Measurements from ENCODE around the gene D2HGDH. TPM values are rescaled to one million over a fixed set of nuclear protein-coding genes. Genes with fewer than 3 reads are reported as not detected.

The D2HGDH gene
- total and polyA plus RNA-seq, 2 of the 13 experiments (the other 11 are each of a cell fraction or from before 2014, with no cell fraction given): 19.2 to 20.3 TPM

GRCh38 chr2:241686650-241687425 is 47.6 kb upstream of the D2HGDH start, which contains the start of gene DTYMK (continued):
- no peak for TF ChIP-seq SIX1 (CRISPR knock-in tag; IDR thresholded peaks at IDR 0.05; ENCODE audit: borderline replicate concordance)
- TF ChIP-seq GABPA (IDR thresholded peaks at IDR 0.05; ENCODE audit: low read depth, low read length): peak; percentile 75
- peak; percentile 79 for TF ChIP-seq GABPA (CRISPR knock-in tag; IDR thresholded peaks at IDR 0.05; ENCODE audit: low read depth)
- peak; percentile 77 for TF ChIP-seq ZNF619 (CRISPR knock-in tag; IDR thresholded peaks at IDR 0.05)
- 0 out of 2 replicates have a peak, but pooled peaks have one; percentile 1 for TF ChIP-seq AHDC1 (CRISPR knock-in tag; IDR thresholded peaks at IDR 0.05; ENCODE audit: borderline replicate concordance)
- TF ChIP-seq SNAPC5 (CRISPR knock-in tag; IDR thresholded peaks at IDR 0.05; ENCODE audit: borderline replicate concordance): peak; percentile 11; the same call in 1 of the 2 replicates
- TF ChIP-seq ZNF567 (CRISPR knock-in tag; IDR thresholded peaks at IDR 0.05; ENCODE audit: borderline replicate concordance): peak; percentile 81; the same call in 1 of the 2 replicates
- 0 out of 2 replicates have a peak, but pooled peaks have one; percentile 55 for TF ChIP-seq ZBTB44 (CRISPR knock-in tag; IDR thresholded peaks at IDR 0.05)
- peak; percentile 82 for TF ChIP-seq HES4 (CRISPR knock-in tag; IDR thresholded peaks at IDR 0.05; ENCODE audit: borderline replicate concordance)
- no peak for TF ChIP-seq TRIM22 (IDR thresholded peaks at IDR 0.05)
- TF ChIP-seq E2F5 (CRISPR knock-in tag; conservative IDR thresholded peaks at IDR 0.05): peak; percentile 96
- TF ChIP-seq ZBTB10 (CRISPR knock-in tag; IDR thresholded peaks at IDR 0.05; ENCODE audit: borderline replicate concordance): no peak; the same call in none of the 2 replicates
- TF ChIP-seq SETDB1 (CRISPR knock-in tag; IDR thresholded peaks at IDR 0.05; ENCODE audit: borderline replicate concordance): no peak
- no peak; the same call in 1 of the 2 replicates for TF ChIP-seq ZBTB7A (CRISPR knock-in tag; IDR thresholded peaks at IDR 0.05)

Measured in HepG2 (cell line).